H9 (cell line): ENCODE results near the gene RAD51C. TPM values are rescaled to one million over a fixed set of nuclear protein-coding genes. Genes with fewer than 3 reads are reported as not detected.

Source experiments
- DNase-seq: peaks from one replicate; pipeline ENCODE4 v3.0.0-alpha.2; 2017
- H2AFZ ChIP-seq: one replicate; pipeline ENCODE4 v1.6.1; 2013; ENCODE audit warnings: mild to moderate bottlenecking, low read length, control low read depth, moderate library complexity
- H2AK5ac ChIP-seq: 2 replicates; pipeline ENCODE4 v1.6.1; 2013; ENCODE audit warnings: low read length, control low read depth, mixed read lengths; ENCODE audit not compliant: insufficient read length
- H2BK120ac ChIP-seq: one replicate; pipeline ENCODE4 v1.6.1; 2013; ENCODE audit warnings: low read depth, mild to moderate bottlenecking, low read length, control low read depth, inconsistent platforms; ENCODE audit not compliant: poor library complexity, severe bottlenecking
- H2BK12ac ChIP-seq: 2 replicates; pipeline ENCODE4 v1.6.1; 2013; ENCODE audit warnings: low read length, control low read depth, mixed read lengths, low read depth; ENCODE audit not compliant: insufficient read length
- H2BK15ac ChIP-seq: 2 replicates; pipeline ENCODE4 v1.6.1; 2013; ENCODE audit warnings: low read depth, low read length, control low read depth
- H2BK20ac ChIP-seq: one replicate; pipeline ENCODE4 v1.6.1; 2013; ENCODE audit warnings: low read depth, mild to moderate bottlenecking, low read length, control low read depth, inconsistent platforms; ENCODE audit not compliant: poor library complexity, severe bottlenecking
- H2BK5ac ChIP-seq: 2 replicates; pipeline ENCODE4 v1.6.1; 2013; ENCODE audit warnings: low read length, control low read depth, mixed read lengths; ENCODE audit not compliant: insufficient read length
- H3K14ac ChIP-seq: 2 replicates; pipeline ENCODE4 v1.6.1; 2013; ENCODE audit warnings: low read length, control low read depth; ENCODE audit not compliant: insufficient read depth
- H3K18ac ChIP-seq: 2 replicates; pipeline ENCODE4 v1.6.1; 2013; ENCODE audit warnings: low read depth, mild to moderate bottlenecking, mixed read lengths, low read length, control low read depth; ENCODE audit not compliant: insufficient read length
- H3K23ac ChIP-seq: 2 replicates; pipeline ENCODE4 v1.6.1; 2013; ENCODE audit warnings: low read length, control low read depth, mixed read lengths, low read depth; ENCODE audit not compliant: insufficient read length
- H3K23me2 ChIP-seq: 2 replicates; pipeline ENCODE4 v1.6.1; 2013; ENCODE audit warnings: low read depth, mild to moderate bottlenecking, mixed read lengths, low read length, control low read depth; ENCODE audit not compliant: insufficient read length, poor library complexity, severe bottlenecking
- H3K27ac ChIP-seq: 2 replicates; pipeline ENCODE4 v1.5.1; 2013; ENCODE audit warnings: low read length, control low read depth, mixed read lengths, low read depth; ENCODE audit not compliant: insufficient read length
- H3K27me3 ChIP-seq: 2 replicates; pipeline ENCODE4 v1.6.1; 2013; ENCODE audit warnings: low read length, control low read depth, inconsistent platforms; ENCODE audit not compliant: insufficient read depth
- H3K4ac ChIP-seq: 2 replicates; pipeline ENCODE4 v1.6.1; 2013; ENCODE audit warnings: low read depth, mild to moderate bottlenecking, control low read depth, inconsistent platforms, low read length, moderate library complexity
- H3K4me1 ChIP-seq: 2 replicates; pipeline ENCODE4 v1.6.1; 2013; ENCODE audit warnings: low read length, control low read depth, inconsistent platforms; ENCODE audit not compliant: insufficient read depth
- H3K4me2 ChIP-seq: 2 replicates; pipeline ENCODE4 v1.6.1; 2013; ENCODE audit warnings: low read length, control low read depth, mixed read lengths; ENCODE audit not compliant: insufficient read length, insufficient read depth
- H3K56ac ChIP-seq: 2 replicates; pipeline ENCODE4 v1.6.1; 2013; ENCODE audit warnings: low read depth, mild to moderate bottlenecking, mixed read lengths, low read length, control low read depth; ENCODE audit not compliant: insufficient read length
- H3K79me1 ChIP-seq: 2 replicates; pipeline ENCODE4 v1.6.1; 2013; ENCODE audit warnings: low read depth, mild to moderate bottlenecking, moderate library complexity, low read length, control low read depth, inconsistent platforms; ENCODE audit not compliant: insufficient read depth, poor library complexity, severe bottlenecking
- H3K79me2 ChIP-seq: 2 replicates; pipeline ENCODE4 v1.6.1; 2013; ENCODE audit warnings: low read length, control low read depth, inconsistent platforms; ENCODE audit not compliant: insufficient read depth
- H3K9ac ChIP-seq: 2 replicates; pipeline ENCODE4 v1.6.1; 2013; ENCODE audit warnings: low read length, control low read depth, mixed read lengths; ENCODE audit not compliant: insufficient read length; ENCODE audit errors: extremely low read depth
- H3K9me3 ChIP-seq: one replicate; pipeline ENCODE4 v1.6.1; 2013; ENCODE audit warnings: low read depth, low read length, inconsistent platforms; ENCODE audit not compliant: control insufficient read depth
- H3T11ph ChIP-seq: one replicate; pipeline ENCODE4 v1.6.1; 2013; ENCODE audit warnings: mild to moderate bottlenecking, low read length, control low read depth, inconsistent platforms
- H4K20me1 ChIP-seq: one replicate; pipeline ENCODE4 v1.6.1; 2013; ENCODE audit not compliant: control insufficient read depth, insufficient read length, insufficient read depth
- H4K5ac ChIP-seq: 2 replicates; pipeline ENCODE4 v1.6.1; 2013; ENCODE audit warnings: low read depth, mild to moderate bottlenecking, mixed read lengths, low read length, control low read depth; ENCODE audit not compliant: insufficient read length
- H4K8ac ChIP-seq: replicated peaks from 2 replicates; pipeline ENCODE4 v1.6.1; 2013; ENCODE audit warnings: low read length, control low read depth, mixed read lengths, low read depth; ENCODE audit not compliant: insufficient read length
- H4K91ac ChIP-seq: 2 replicates; pipeline ENCODE4 v1.6.1; 2013; ENCODE audit warnings: low read depth, mild to moderate bottlenecking, moderate library complexity, mixed read lengths, low read length, control low read depth; ENCODE audit not compliant: insufficient read length
- H3K27ac Mint-ChIP-seq, 3 experiments: 2 replicates in 2 of 3; 3 replicates in 1 of 3; pipeline ENCODE4 v1.8.0; 2020 to 2021; ENCODE audit warnings: mixed read lengths in 3 of 3, mild to moderate bottlenecking in 1 of 3, moderate library complexity in 1 of 3
- H3K27me3 Mint-ChIP-seq: 2 replicates; pipeline ENCODE4 v1.8.0; 2021; ENCODE audit warnings: low read depth, mild to moderate bottlenecking, moderate library complexity, mixed read lengths
- H3K36me3 Mint-ChIP-seq, 3 experiments: 2 replicates in 2 of 3; 3 replicates in 1 of 3; pipeline ENCODE4 v1.8.0; 2020 to 2021; ENCODE audit warnings: low read depth in 3 of 3, mixed read lengths in 3 of 3; ENCODE audit not compliant: insufficient read depth in 1 of 3
- H3K4me1 Mint-ChIP-seq, 2 experiments: 2 replicates each; pipeline ENCODE4 v1.8.0; 2020; ENCODE audit warnings: mixed read lengths in 2 of 2
- H3K4me3 Mint-ChIP-seq, 2 experiments: 2 replicates in 1 of 2; 3 replicates in 1 of 2; pipeline ENCODE4 v1.8.0; 2020 to 2021; ENCODE audit warnings: mild to moderate bottlenecking in 2 of 2, mixed read lengths in 2 of 2, moderate library complexity in 1 of 2
- H3K9me3 Mint-ChIP-seq, 2 experiments: 2 replicates in 1 of 2; 3 replicates in 1 of 2; pipeline ENCODE4 v1.8.0; 2020; ENCODE audit warnings: mild to moderate bottlenecking in 2 of 2, mixed read lengths in 2 of 2, moderate library complexity in 1 of 2
- CTCF ChIP-seq: fragments of 200-600 bp; sonication (generic); conservative IDR thresholded peaks from 3 replicates; pipeline ENCODE4 v1.8.0; 2021; ENCODE audit warnings: antibody characterized with exemption, mild to moderate bottlenecking
- WGBS: extraction: QIAGEN DNeasy Blood & Tissue Kit; methylation state at CpG from one replicate; pipeline ENCODE4 v1.1.7; 2013; ENCODE audit warnings: missing lambda C conversion rate, low lambda C conversion rate, mixed read lengths; ENCODE audit not compliant: insufficient read length; ENCODE audit errors: extremely low coverage; 5-methylcytosine and 5-hydroxymethylcytosine counted together
- total RNA-seq: library from RNA; stranded (reverse); gene quantifications from 2 replicates; pipeline ENCODE4 v1.2.1, GENCODE V29; 2021

The RAD51C gene
- total RNA-seq, 1 experiment from 2014 or later: 11.3 TPM

GRCh38 chr17:58679263-58680037 lies 13.0 kb upstream of the RAD51C start:
- Histone ChIP-seq H3K18ac (no peak overlapping the region), H3K79me1 (no peaks in the 10 kb centered on the region), H4K20me1 (no peaks in the 10 kb centered on the region), H3K4ac (no peak overlapping the region), H3K79me2 (no peaks in the 10 kb centered on the region), H3K27ac (no peak overlapping the region), H4K91ac (no peak overlapping the region), H3T11ph (no peak overlapping the region), H3K4me2 (no peak overlapping the region), H3K4me1 (no peaks in the 10 kb centered on the region), H3K9me3 (no peaks in the 10 kb centered on the region), H2AK5ac (no peak overlapping the region), H3K27me3 (no peaks in the 10 kb centered on the region), H3K56ac (no peak overlapping the region), H3K23me2 (no peaks in the 10 kb centered on the region), H4K5ac (no peak overlapping the region), H3K14ac (no peak overlapping the region), H3K23ac (no peak overlapping the region), H2AFZ (no peak overlapping the region), H2BK20ac (no peak overlapping the region), H3K9ac (no peak overlapping the region), H2BK120ac (no peak overlapping the region), H2BK5ac (no peak overlapping the region), H4K8ac (no peak overlapping the region), H2BK12ac (no peak overlapping the region), H2BK15ac (no peak overlapping the region)
- no peaks in the 10 kb centered on the region for H3K36me3 Mint-ChIP-seq
- TF ChIP-seq CTCF: no peak
- no peaks in the 10 kb centered on the region for H3K9me3 Mint-ChIP-seq
- H3K4me1 Mint-ChIP-seq: peaks cover 2 to 5% of the 10 kb centered on the region in 2 experiments; a peak in 1 of 4 replicates
- peak overlapping the region; percentile 7 to 83 (median 70); a peak in 5 of 7 replicates for H3K27ac Mint-ChIP-seq
- peak; percentile 67 for DNase-seq
- H3K4me3 Mint-ChIP-seq: no peak overlapping the region; a peak in 1 of 5 replicates
- no peaks in the 10 kb centered on the region for H3K27me3 Mint-ChIP-seq
- no CpG with 5 or more reads among the region's 12 CpGs for WGBS
